Measurements from ENCODE around the gene GSS.

GRCh38 chr20:34948030-34948429 lies 7.6 kb downstream of the GSS start:
- TF ChIP-seq POLR2AphosphoS5 (IDR thresholded peaks at IDR 0.05; ENCODE audit: low read depth) (no peak), CTCF (IDR thresholded peaks at IDR 0.05; ENCODE audit: insufficient read depth, low read length) (no peak), SPI1 (IDR thresholded peaks at IDR 0.05; ENCODE audit: borderline replicate concordance, low read depth) (no peak), REST (IDR thresholded peaks at IDR 0.05; ENCODE audit: insufficient replicate concordance, low read depth) (no peak), GABPA (IDR thresholded peaks at IDR 0.05; ENCODE audit: low read depth) (no peak)
